ENCODE results near the gene IDUA. TPM values are rescaled to one million over a fixed set of nuclear protein-coding genes. Genes with fewer than 3 reads are reported as not detected.

Gene IDUA
- polyA plus RNA-seq, 1 donor (not counting 4 experiments of a cell fraction or from before 2014, with no cell fraction given) = 1.2 TPM

GRCh38 chr4:972651-973424 is 14.0 kb upstream of the IDUA start:
- H3K4me2 ChIP-seq (ENCODE audit: control insufficient read depth, extremely low read depth, insufficient read depth, low read depth, low read length) = peak overlapping the region; percentile 80
- peaks cover 19% of the 10 kb centered on the region for H3K4me1 ChIP-seq (ENCODE audit: control insufficient read depth, extremely low read depth, insufficient read depth, low read length)
- H3K4me3 ChIP-seq (ENCODE audit: control insufficient read depth in 2 of 3, extremely low read depth in 1 of 3, insufficient read depth in 2 of 3, low read depth in 1 of 3, low read length in 3 of 3) = peak overlapping the region; percentile 63 to 74 (median 71)
- TF ChIP-seq CTCF (optimal IDR thresholded peaks at IDR 0.05 in 1 of 3, IDR thresholded peaks at IDR 0.05 in 1 of 3, conservative IDR thresholded peaks at IDR 0.05 in 1 of 3; ENCODE audit: extremely low read depth in 1 of 3, insufficient read depth in 2 of 3, low read length in 3 of 3) (no peak), EZH2 (IDR thresholded peaks at IDR 0.05; ENCODE audit: low read length) (no peak)
- no peaks in the 10 kb centered on the region for H3K9me1 ChIP-seq (ENCODE audit: control insufficient read depth, extremely low read depth, insufficient read depth, low read length)
- H3K27ac ChIP-seq (ENCODE audit: control insufficient read depth, insufficient read depth, low read length) = no peak overlapping the region
- H3K9me3 ChIP-seq (ENCODE audit: control insufficient read depth, low read depth, low read length) = no peaks in the 10 kb centered on the region
- FAIRE-seq (no peak), DNase-seq (ENCODE audit: low read depth, low spot score) (no peak)
- peaks cover 5% of the 10 kb centered on the region for H3K27me3 ChIP-seq (ENCODE audit: control insufficient read depth, extremely low read depth, insufficient read depth, low read length)
- peaks cover 3% of the 10 kb centered on the region for H4K20me1 ChIP-seq (ENCODE audit: control insufficient read depth, extremely low read depth, insufficient read depth, low read length)
- H3K79me2 ChIP-seq (ENCODE audit: control insufficient read depth, insufficient read depth, low read length) = no peaks in the 10 kb centered on the region
- peaks cover 0 to 2% of the 10 kb centered on the region in 2 experiments for H3K36me3 ChIP-seq (ENCODE audit: control insufficient read depth in 2 of 2, extremely low read depth in 1 of 2, insufficient read depth in 2 of 2, low read length in 2 of 2)
- dilution Hi-C loops (cut with MboI; ENCODE audit: extremely low pct_ligation_motif_present, low sequenced_read_pairs) = no loop called here
- peak overlapping the region; percentile 71 for H3K9ac ChIP-seq (ENCODE audit: control insufficient read depth, extremely low read depth, insufficient read depth, low read length)
- H2AFZ ChIP-seq (ENCODE audit: control insufficient read depth, low read length) = peak overlapping the region; percentile 49

- Histone ChIP-seq H2AFZ (ENCODE audit: control insufficient read depth, low read length) (peak within 1 kb of the TSS; percentile 49), H3K36me3 (ENCODE audit: control insufficient read depth in 2 of 2, extremely low read depth in 1 of 2, insufficient read depth in 2 of 2, low read length in 2 of 2) (peaks cover 0 to 2% of the 10 kb centered on the region in 2 experiments), H3K9me3 (ENCODE audit: control insufficient read depth, low read depth, low read length) (no peaks in the 10 kb centered on the region), H3K4me1 (ENCODE audit: control insufficient read depth, extremely low read depth, insufficient read depth, low read length) (peaks cover 19% of the 10 kb centered on the region), H3K79me2 (ENCODE audit: control insufficient read depth, insufficient read depth, low read length) (no peaks in the 10 kb centered on the region), H3K4me2 (ENCODE audit: control insufficient read depth, extremely low read depth, insufficient read depth, low read depth, low read length) (peak within 1 kb of the TSS; percentile 80), H3K9me1 (ENCODE audit: control insufficient read depth, extremely low read depth, insufficient read depth, low read length) (no peaks in the 10 kb centered on the region), H3K27ac (ENCODE audit: control insufficient read depth, insufficient read depth, low read length) (no peak within 1 kb of the TSS), H3K9ac (ENCODE audit: control insufficient read depth, extremely low read depth, insufficient read depth, low read length) (peak within 1 kb of the TSS; percentile 71), H4K20me1 (ENCODE audit: control insufficient read depth, extremely low read depth, insufficient read depth, low read length) (peaks cover 3% of the 10 kb centered on the region), H3K4me3 (ENCODE audit: control insufficient read depth in 2 of 3, extremely low read depth in 1 of 3, insufficient read depth in 2 of 3, low read depth in 1 of 3, low read length in 3 of 3) (peak within 1 kb of the TSS; percentile 63 to 74 (median 71)), H3K27me3 (ENCODE audit: control insufficient read depth, extremely low read depth, insufficient read depth, low read length) (peaks cover 5% of the 10 kb centered on the region)
- dilution Hi-C loops (cut with MboI; ENCODE audit: extremely low pct_ligation_motif_present, low sequenced_read_pairs) = no loop called here
- no peak for TF ChIP-seq CTCF (optimal IDR thresholded peaks at IDR 0.05 in 1 of 3, IDR thresholded peaks at IDR 0.05 in 1 of 3, conservative IDR thresholded peaks at IDR 0.05 in 1 of 3; ENCODE audit: extremely low read depth in 1 of 3, insufficient read depth in 2 of 3, low read length in 3 of 3)
- TF ChIP-seq EZH2 (IDR thresholded peaks at IDR 0.05; ENCODE audit: low read length) = no peak
- DNase-seq (ENCODE audit: low read depth, low spot score) (no peak), FAIRE-seq (no peak)
Observed at GRCh38 chr4:973431-974397, 13.1 kb upstream of the IDUA start, which contains the start of gene DGKQ. TSS of gene DGKQ (minus strand) at chr4:973569. CDS start at chr4:973482, 87 bp downstream.
